NCI-H774 (cell line): ENCODE measurements around the gene HOXA10.

ENCODE experiments used
- DNase-seq: peaks from one replicate; lab custom pipeline; 2025; lab: John Stamatoyannopoulos, UW

The HOXA10 gene

DNA sequence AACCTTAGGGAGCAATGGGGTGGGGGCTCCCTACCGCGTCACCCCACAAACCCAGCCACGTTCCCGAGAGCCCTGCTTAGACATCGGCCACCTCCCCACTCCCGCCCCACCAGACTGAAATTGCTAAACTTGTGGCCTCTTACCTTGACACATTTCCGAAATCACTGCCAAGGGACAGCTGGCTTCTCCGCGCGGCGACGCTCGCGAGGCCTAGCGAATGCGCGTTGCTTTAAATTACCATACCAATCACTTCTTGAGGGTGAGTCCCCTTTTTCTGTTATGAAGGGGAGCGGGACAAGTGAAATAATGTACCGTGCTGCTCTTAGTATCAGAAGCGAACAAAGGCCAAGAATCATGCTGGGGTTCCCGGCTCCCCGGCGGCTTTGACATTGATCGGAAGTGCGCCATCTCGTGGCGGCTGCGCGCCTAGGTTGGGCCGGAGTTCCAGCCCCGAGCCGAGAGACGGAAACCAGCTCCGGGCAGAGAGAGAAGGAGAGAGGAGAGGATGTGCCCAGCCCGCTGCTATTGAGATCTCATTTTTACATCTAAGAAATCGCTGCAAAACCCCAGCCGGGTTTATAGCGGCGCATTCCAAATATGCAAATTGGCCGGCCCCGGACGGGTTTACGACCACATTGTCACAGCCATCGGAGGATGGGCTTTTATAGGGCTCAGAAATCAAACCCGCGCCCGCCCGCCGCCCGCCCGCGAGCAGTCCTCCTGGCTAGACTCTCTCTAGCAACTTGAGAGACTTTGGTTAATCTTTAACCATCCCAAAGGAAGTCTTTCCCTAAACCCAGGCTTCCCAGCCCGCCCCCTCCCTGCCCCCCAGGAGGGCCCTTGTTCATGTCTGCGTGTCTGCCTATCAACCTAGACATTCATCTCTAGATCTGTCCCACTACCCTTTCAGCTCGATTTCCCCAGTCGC lies 5.6 kb upstream of the HOXA10 start:
- no peak for DNase-seq

DNA sequence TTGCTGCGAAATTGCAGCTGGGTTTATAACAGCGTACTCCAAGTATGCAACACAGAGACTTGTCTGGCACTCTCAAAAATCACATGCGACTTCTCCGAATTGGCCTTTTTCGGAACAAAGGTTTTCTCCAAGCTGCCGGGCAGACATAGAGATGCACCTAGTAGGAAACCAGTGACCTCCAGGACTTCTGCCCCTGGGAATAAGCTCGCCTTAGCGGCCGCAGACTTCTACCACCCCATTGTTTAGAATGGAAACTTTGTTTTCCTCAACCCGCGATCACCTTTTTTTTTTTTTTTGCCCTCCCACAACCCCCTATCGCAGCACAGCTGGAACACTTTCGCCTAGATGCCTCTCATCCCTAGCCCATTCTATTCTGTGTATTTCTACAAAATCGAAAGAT lies 4.9 kb upstream of the HOXA10 start:
- DNase-seq: no peak

DNA sequence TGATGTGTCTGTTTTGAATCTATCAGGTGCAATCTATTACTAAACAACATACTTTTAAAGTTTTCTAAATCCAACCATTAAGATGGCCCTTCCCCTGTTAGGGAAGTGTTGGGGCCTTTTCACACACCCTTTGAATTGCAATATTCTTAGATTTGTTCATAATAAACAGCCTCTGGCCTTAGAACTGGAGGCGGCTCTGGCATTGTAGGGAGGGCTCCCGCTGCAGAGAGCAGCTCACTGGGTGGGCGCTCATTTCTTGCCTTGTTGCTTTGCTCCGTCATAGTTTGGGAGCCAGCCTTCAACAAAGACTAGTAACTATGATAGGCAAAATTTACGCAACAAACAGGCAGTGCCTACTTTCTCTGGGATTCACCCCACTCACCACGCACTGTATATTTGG lies 4.2 kb upstream of the HOXA10 start:
- DNase-seq: no peak

GRCh38 chr7:27177795-27178320 lies 3.7 kb upstream of the HOXA10 start:
- DNase-seq: no peak

DNA sequence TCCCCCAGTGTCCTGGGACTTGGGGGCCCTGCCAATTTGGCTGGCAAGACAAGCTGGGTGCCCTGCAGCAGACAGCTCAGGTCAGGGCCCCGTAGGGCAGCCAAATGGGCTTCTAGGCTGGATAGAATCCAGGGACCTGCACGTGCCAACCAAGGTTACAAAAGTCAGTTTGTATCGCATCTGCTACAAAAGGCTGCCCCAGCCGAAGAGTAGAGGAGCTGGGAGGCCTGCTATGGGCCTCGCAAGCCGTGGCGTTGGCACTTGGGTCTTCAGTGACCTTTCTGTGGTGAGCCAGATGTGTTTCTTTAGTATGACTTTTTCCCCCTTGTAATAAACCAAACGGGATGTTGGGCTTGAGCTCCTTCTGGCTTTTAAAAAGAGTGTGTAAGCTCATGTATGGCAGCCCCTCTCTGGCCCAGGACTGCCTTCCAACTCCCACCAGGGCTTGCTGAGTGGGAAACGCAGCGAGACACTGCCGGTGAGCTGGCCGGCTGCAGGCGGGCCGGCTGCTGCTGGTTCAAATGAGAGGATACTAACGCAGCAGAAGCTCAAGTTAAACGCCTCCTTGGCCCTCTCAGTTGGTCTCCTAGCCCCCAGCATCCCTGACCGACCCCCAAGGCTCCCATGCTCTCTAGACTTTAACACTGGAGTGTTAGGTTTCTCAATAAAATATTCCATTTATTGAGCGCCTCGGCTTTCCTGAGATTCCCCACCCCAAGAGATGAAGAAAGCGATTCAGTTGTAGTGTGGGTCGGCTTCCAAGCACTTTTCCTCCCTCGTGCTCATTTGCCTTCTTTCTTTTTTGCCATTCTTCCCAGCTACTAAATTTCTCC lies 3.1 kb upstream of the HOXA10 start:
- DNase-seq: no peak

DNA sequence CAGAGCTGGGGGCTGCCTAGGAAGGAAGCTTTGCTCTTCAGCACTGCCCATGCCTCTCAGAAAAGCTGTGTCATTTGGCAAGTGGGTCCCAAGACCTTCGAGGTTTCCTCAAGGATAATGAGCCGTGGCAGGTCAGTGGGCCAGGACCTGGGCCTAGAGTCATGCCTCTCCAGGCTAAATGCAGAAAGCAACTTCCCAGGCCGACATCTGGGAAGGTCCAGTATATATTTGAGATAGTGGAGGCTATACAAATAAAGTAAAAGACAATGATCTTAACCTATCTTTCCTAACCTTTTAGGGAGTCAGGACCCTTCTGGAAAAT lies 2.4 kb upstream of the HOXA10 start:
- DNase-seq: no peak

DNA sequence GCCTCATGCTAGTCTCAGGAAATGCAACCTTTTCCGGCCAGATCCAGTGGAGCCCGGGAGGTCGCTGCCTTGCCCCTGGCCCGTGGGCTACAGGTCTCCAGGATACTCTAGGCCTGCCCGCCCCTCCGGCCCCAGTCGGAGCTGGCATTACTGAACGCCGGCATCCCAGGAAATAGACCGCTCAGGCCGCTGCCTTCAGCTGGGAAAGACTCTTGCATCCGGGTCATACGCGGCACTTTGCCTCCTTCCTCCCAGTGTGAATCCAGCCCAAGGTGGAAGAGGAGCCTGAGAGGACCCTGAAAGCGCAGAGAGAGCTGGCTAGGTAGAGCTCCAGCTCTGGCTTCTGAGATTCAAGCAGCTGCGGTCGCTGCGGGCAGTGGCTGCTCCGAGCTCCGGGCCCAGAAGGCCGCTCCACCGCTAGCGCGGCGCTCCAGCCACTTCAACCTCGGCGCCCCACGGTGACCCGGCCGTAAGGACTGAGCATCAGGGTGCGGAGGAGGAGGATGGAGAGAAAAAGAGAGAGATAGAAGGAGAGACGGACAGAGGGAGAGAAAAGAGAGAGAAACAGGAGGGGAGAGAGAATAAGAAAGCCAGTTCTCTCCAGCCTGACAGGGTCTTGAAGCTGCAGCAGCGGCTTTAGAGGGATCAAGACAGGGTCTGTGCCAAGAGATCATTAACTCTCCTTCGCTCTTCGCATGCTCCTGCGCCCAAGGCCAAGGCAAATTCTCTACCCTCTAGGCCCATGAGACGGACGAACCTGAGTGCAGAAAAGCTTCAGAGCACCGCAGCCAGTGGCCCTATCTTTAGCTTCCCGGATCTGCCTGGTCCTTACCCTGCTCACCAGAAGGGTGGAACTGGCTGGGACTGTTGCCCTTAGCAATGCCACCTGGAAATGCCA lies 1.8 kb upstream of the HOXA10 start:
- no peak for DNase-seq

GRCh38 chr7:27174874-27175625 lies 930 bp upstream of the HOXA10 start:
- DNase-seq: no peak

GRCh38 chr7:27173511-27173955 lies 587 bp downstream of the HOXA10 start:
- no peak for DNase-seq

GRCh38 chr7:27172823-27173510 lies 1.2 kb downstream of the HOXA10 start:
- peak; percentile 11 for DNase-seq

GRCh38 chr7:27172315-27172774 lies 1.8 kb downstream of the HOXA10 start:
- no peak for DNase-seq

DNA sequence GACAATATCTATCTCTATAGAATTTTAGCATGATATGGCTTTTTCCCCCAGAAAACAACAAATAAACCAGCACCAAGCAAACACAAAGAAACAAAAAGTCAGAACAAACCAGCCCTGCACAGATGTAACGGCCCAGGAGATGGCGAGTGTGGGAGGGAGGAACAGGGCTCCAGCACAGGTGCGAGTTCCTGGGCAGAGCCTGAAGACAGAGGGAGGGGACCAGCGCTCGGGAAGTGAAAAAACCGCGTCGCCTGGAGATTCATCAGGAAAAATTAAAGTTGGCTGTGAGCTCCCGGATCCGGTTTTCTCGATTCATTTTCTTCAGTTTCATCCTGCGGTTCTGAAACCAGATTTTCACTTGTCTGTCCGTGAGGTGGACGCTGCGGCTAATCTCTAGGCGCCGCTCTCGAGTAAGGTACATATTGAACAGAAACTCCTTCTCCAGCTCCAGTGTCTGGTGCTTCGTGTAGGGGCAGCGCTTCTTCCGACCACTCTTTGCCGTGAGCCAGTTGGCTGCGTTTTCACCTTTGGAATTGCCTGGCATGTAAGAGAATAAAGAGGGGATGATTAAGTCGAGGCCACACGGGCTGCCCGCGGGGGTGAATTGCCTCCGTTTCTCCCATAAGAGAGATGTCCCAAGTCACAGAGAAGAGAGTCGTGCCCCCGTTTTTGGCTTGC lies 2.3 kb downstream of the HOXA10 start:
- no peak for DNase-seq

DNA sequence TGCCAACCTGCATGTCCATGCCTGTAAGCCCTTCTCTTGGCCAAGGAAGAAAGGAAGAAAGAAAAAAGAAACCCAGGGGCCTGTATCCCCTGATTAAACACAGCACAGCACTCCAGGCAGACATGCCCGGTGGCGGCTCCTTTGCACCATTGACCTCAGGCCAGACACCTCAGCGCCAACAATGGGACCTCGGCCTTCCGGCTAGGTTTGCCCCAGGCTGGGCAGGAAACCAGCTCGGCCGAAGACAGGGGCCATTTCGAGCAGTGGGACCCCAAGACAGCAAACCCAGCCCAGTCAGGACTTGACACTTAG lies 2.8 kb downstream of the HOXA10 start:
- no peak for DNase-seq

- DNase-seq: no peak
Measured at GRCh38 chr7:27170426-27171324, 3.4 kb downstream of the HOXA10 start.

DNA sequence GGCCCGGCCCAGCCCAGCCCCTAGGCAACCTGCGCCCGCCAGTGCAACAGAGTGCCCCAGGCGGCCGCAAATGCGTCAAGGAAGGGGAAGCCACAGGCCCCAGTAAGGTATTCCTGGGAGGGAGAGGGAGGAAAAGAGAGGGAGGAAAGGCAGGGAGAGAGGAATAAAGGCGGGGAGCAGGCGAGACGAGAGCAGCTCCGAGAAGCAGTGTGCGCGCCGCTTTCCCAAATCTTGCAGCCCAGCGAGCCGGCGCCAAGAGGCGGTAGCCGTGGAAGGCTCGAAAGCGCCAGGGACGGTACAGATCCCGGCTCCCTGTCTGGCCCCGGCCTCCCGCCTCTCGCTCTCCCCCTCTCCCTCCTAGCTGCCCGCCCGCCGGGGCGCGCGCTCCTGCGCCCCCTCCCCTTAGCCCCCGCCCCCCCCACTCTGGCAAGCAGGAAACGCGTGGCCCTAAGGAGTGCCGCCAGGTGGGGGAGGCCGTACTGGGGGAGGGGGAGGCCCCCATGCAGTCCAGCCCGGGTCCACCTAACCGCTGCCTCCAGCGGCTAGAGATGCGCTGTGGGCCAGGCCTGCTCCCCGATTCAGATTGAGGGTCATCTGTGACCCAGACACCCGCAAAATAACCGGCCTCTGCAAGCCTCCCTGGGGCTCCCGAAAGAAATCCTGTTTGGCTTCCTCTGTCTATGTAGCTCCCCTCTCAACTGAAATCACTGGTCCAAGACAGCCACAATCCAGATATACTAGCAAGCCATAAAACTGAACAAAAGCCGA lies 4.3 kb downstream of the HOXA10 start:
- DNase-seq: no peak

GRCh38 chr7:27168265-27168947 lies 5.7 kb downstream of the HOXA10 start:
- DNase-seq: no peak

GRCh38 chr7:27167916-27168264 lies 6.2 kb downstream of the HOXA10 start:
- DNase-seq: no peak
